Colonic mucosa (tissue), 4 donors: ENCODE measurements around the gene GLIS2. TPM values are rescaled to one million over a fixed set of nuclear protein-coding genes. Genes with fewer than 3 reads are reported as not detected.

Experiments
- DNase-seq: peaks from one replicate; pipeline ENCODE4 v3.0.0-alpha.2; 2020
- H3K27ac ChIP-seq: fragments of 200-600 bp; one replicate; pipeline ENCODE4 v1.8.0; 2021
- H3K27me3 ChIP-seq: fragments of 200-600 bp; one replicate; pipeline ENCODE4 v1.8.0; 2021
- H3K36me3 ChIP-seq: fragments of 200-600 bp; one replicate; pipeline ENCODE4 v1.8.0; 2021
- H3K4me1 ChIP-seq: fragments of 200-600 bp; one replicate; pipeline ENCODE4 v1.8.0; 2021; ENCODE audit warnings: mild to moderate bottlenecking
- H3K4me3 ChIP-seq: fragments of 200-600 bp; one replicate; pipeline ENCODE4 v1.8.0; 2021
- H3K9ac ChIP-seq, 2 donors: one replicate each; pipeline ENCODE4 v1.7.0; 2013; ENCODE audit warnings: control low read depth in 2 of 2, low read depth in 2 of 2, low read length in 2 of 2
- H3K9me3 ChIP-seq: fragments of 200-600 bp; one replicate; pipeline ENCODE4 v1.8.0; 2021
- intact Hi-C: fragments of 100-400 bp; cut with DNase I; formaldehyde crosslinking; loops from one replicate; pipeline ENCODE4 v1.14.1; 2022
- total RNA-seq, 2 donors: library from RNA; stranded (reverse); fragmentation: NEBNext Ultra II Directional in 1 of 2; extraction: Animal tissue kit (Norgen Biotek cat#: 25700) in 1 of 2; gene quantifications; one replicate each; pipeline ENCODE4 v1.2.1, GENCODE V29; 2021
- TF ChIP-seq, protein P1 (sequence below): fragments of 200-600 bp; IDR thresholded peaks from one replicate; pipeline ENCODE4 v1.8.0; 2022; ENCODE audit warnings: antibody characterized with exemption, mild to moderate bottlenecking
- donor health status: healthy.
- donor health status: DM: no; HTN: no; CAD: no.
- donor health status: DM: no; HTN: no; CAD: no.

Gene GLIS2
- total RNA-seq, 2 donors from 2014 or later = 0.89 to 4.1 TPM

- Histone ChIP-seq H3K27ac (peak overlapping the region; percentile 73), H3K9ac (peak overlapping the region; percentile 53 to 59)
- intact Hi-C loops = no loop called here
Observed at GRCh38 chr16:4307215-4308037, 8.4 kb upstream of the GLIS2 start.

DNA sequence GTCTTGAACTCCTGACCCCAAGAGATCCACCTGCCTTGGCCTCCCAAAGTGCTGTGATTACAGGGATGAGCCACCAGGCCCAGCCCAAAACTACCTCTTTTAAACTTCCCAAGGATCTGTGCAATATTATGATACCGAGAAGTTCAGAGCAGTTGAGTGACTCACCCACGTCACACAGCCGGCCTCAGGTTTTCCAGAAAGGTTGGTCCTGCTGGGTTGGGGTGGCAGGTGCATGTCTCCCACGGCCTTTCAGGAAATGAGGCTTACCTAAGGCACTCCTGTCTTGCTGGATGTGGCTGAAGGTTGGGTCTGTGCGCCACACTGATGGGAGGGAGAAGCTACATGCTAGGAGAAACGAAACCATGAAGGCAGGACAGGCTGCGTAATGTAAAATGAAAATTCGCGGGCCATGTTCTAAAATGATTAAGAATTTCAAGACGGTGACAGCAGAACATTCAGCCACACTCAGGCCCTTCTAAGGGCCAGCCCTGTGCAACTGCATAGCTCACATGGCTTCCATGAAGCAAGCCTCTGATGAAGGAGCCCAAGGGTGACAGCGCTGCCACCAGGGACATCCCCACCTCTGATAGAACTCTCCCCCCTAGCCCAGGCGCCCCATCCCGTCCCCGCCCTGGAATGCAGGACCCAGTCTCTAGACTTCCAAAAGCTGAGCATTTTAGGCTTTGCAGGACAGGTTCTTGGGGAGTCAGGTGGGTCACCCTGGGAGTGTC, 6.6 kb upstream of the GLIS2 start:
- Histone ChIP-seq H3K9me3 (no peaks in the 10 kb centered on the region), H3K4me3 (no peak overlapping the region)
- no peak for DNase-seq

More at GRCh38 chr16:4307215-4308037, 8.4 kb upstream of the GLIS2 start:
- Histone ChIP-seq H3K4me3 (peak overlapping the region; percentile 44), H3K36me3 (no peaks in the 10 kb centered on the region), H3K27me3 (no peaks in the 10 kb centered on the region), H3K4me1 (no peaks in the 10 kb centered on the region), H3K9me3 (no peaks in the 10 kb centered on the region)
- TF ChIP-seq, protein P1, sequence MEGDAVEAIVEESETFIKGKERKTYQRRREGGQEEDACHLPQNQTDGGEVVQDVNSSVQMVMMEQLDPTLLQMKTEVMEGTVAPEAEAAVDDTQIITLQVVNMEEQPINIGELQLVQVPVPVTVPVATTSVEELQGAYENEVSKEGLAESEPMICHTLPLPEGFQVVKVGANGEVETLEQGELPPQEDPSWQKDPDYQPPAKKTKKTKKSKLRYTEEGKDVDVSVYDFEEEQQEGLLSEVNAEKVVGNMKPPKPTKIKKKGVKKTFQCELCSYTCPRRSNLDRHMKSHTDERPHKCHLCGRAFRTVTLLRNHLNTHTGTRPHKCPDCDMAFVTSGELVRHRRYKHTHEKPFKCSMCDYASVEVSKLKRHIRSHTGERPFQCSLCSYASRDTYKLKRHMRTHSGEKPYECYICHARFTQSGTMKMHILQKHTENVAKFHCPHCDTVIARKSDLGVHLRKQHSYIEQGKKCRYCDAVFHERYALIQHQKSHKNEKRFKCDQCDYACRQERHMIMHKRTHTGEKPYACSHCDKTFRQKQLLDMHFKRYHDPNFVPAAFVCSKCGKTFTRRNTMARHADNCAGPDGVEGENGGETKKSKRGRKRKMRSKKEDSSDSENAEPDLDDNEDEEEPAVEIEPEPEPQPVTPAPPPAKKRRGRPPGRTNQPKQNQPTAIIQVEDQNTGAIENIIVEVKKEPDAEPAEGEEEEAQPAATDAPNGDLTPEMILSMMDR = no peak
- peak; percentile 91 for DNase-seq

DNA sequence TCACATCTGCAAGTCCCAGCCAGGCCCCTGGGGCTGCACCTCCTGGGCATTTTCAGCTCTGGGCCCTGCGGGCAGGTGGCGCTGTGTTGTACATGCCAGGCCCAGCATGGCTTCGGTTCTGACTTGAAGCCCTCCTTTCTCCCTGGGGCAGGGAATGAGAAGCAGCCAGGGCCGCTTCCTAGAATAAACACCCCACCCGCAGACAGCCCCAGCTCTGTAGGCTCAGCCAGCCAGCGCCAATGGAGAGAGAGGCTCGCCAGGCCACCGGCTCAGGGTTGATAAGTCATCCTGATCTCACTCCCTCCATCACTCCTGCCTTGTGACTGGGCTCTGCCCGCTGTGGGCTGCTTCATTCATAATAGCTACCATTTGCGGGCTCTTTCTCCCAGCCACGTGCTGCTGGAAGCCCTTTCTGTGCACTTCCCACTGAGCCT, 6.0 kb upstream of the GLIS2 start:
- peak overlapping the region; percentile 8 for H3K27ac ChIP-seq
- no peak overlapping the region for H3K4me3 ChIP-seq
- intact Hi-C loops = no loop called here
- no peak overlapping the region for H3K9ac ChIP-seq
- H3K27me3 ChIP-seq = peaks cover 13% of the 10 kb centered on the region
- peaks cover 4% of the 10 kb centered on the region for H3K4me1 ChIP-seq
- no peaks in the 10 kb centered on the region for H3K36me3 ChIP-seq
- TF ChIP-seq, protein P1 = peak; percentile 50
- no peaks in the 10 kb centered on the region for H3K9me3 ChIP-seq
- DNase-seq = peak; percentile 62

More for the DNA sequence above, 6.6 kb upstream of the GLIS2 start:
- peaks cover 4% of the 10 kb centered on the region for H3K4me1 ChIP-seq
- H3K27ac ChIP-seq = no peak overlapping the region
- TF ChIP-seq, protein P1 = no peak
- H3K9ac ChIP-seq = no peak overlapping the region
- intact Hi-C loops = no loop called here
- H3K36me3 ChIP-seq = no peaks in the 10 kb centered on the region
- H3K27me3 ChIP-seq = peaks cover 8% of the 10 kb centered on the region

DNA sequence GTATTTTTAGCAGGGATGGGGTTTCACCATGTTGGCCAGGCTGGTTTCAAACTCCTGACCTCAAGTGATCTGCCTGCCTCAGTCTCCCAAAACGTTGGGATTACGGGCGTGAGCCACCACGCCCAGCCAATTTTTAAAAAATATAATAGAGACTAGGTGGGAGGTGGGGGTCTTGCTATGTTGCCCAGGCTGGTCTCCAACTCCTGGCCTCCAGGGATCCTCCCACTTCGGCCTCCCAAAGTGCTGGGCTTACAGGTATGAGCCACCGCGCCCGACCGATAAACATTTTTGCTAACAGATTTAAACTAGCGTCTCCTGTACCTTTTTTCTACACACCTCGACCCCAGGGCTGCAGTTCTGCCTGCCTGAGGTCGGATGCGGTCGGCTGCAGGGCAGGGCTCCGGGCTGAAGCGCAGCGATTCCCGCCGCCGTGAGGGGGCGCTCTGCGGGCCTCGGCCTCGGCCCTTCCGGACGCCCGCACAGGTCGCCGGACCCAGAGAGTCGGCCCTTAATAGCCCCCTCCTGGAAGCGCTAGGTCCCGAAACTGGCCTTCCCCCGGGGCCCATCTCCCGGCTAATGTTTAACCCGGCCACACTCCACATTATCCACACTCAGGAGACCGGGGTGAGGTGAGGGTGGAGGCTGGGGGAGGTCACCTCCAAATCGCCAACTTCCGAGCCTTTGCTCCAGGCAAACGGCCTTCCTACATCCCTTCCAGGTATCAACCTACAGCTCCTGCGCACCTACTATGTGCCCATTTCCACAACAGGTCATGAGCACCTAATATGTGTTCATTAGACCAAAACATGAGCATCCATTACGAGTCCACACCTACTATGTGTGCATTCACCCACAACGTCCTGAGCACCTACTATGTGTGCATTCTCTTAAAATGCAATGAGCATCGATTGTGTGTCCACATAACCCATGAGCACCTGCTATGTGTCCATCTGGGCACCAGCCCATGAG, 2.0 kb upstream of the GLIS2 start:
- H3K9me3 ChIP-seq = no peaks in the 10 kb centered on the region
- TF ChIP-seq, protein P1 = peak; percentile 53
- H3K4me1 ChIP-seq = peaks cover 11% of the 10 kb centered on the region
- intact Hi-C loops = no loop called here
- H3K9ac ChIP-seq = no peak overlapping the region
- H3K27ac ChIP-seq = no peak overlapping the region
- no peaks in the 10 kb centered on the region for H3K36me3 ChIP-seq
- H3K27me3 ChIP-seq = peaks cover 33% of the 10 kb centered on the region
- no peak overlapping the region for H3K4me3 ChIP-seq
- peak; percentile 39 for DNase-seq
